HepG2 (cell line): Measurements from ENCODE around the gene THRB. TPM values are rescaled to one million over a fixed set of nuclear protein-coding genes. Genes with fewer than 3 reads are reported as not detected.
A peak's percentile ranks its signal among the peaks of the same experiment; 100 is the strongest.

ENCODE experiments used
- ATF1 ChIP-seq: IDR thresholded peaks from 2 replicates; pipeline ENCODE4 v1.6.1; 2016; ENCODE audit warnings: mild to moderate bottlenecking, control low read depth
- BRD4 ChIP-seq: sonication (generic); formaldehyde crosslinking; IDR thresholded peaks from 2 replicates; pipeline ENCODE4 v1.4.0; 2020; ENCODE audit warnings: missing genetic modification reagents
- CHD4 ChIP-seq: fragments of 200-600 bp; sonication (generic); IDR thresholded peaks from 2 replicates; pipeline ENCODE4 v1.7.0; 2017; ENCODE audit warnings: mild to moderate bottlenecking, low read length, borderline replicate concordance
- IRF2 ChIP-seq: IDR thresholded peaks from 2 replicates; pipeline ENCODE4 v1.6.1; 2018; ENCODE audit warnings: missing genetic modification reagents, missing compliant biosample characterization
- KMT2A ChIP-seq: sonication (generic); formaldehyde crosslinking; IDR thresholded peaks from 2 replicates; pipeline ENCODE4 v1.4.0; 2020; ENCODE audit warnings: missing genetic modification reagents
- NFKB2 ChIP-seq: sonication (generic); formaldehyde crosslinking; IDR thresholded peaks from 2 replicates; pipeline ENCODE4 v1.4.0; 2020; ENCODE audit warnings: missing genetic modification reagents, borderline replicate concordance
- NKX3-1 ChIP-seq: sonication (generic); formaldehyde crosslinking; IDR thresholded peaks from 2 replicates; pipeline ENCODE4 v1.5.0; 2020; ENCODE audit warnings: missing genetic modification reagents
- POLR2A ChIP-seq, 2 experiments: IDR thresholded peaks; 2 replicates each; pipeline ENCODE4 v1.6.1; 2011; ENCODE audit warnings: low read depth in 2 of 2, low read length in 2 of 2, mild to moderate bottlenecking in 1 of 2, moderate library complexity in 1 of 2; ENCODE audit not compliant: insufficient read depth in 1 of 2
- TARDBP ChIP-seq: sonication (generic); formaldehyde crosslinking; IDR thresholded peaks from 2 replicates; pipeline ENCODE4 v1.8.0; 2022; ENCODE audit warnings: mild to moderate bottlenecking, missing genetic modification reagents
- ZNF20 ChIP-seq: sonication (generic); formaldehyde crosslinking; IDR thresholded peaks from 2 replicates; pipeline ENCODE4 v1.4.0; 2020; ENCODE audit warnings: mild to moderate bottlenecking, moderate library complexity, missing genetic modification reagents
- ZNF232 ChIP-seq: sonication (generic); formaldehyde crosslinking; IDR thresholded peaks from 2 replicates; pipeline ENCODE4 v1.4.0; 2020; ENCODE audit warnings: missing genetic modification reagents, borderline replicate concordance
- ZNF614 ChIP-seq: IDR thresholded peaks from 2 replicates; pipeline ENCODE4 v1.6.1; 2018; ENCODE audit warnings: missing biosample characterization, missing genetic modification reagents, inconsistent platforms, borderline replicate concordance
- polyA plus RNA-seq, 8 experiments: library from polyadenylated mRNA; depleted of rRNA in 3 of 8; stranded (reverse) in 7 of 8; unstranded in 1 of 8; fragments of >200 nt; fragmentation: Illumina TruSeq in 4 of 8; extraction: Trizol in 4 of 8; gene quantifications; 2 replicates each; pipeline versions ENCODE4 v1.2.1 to v1.2.3, GENCODE V29; 2011 to 2016; ENCODE audit warnings: low read depth in 4 of 8, missing spikeins in 1 of 8, mixed read lengths in 1 of 8; ENCODE audit not compliant: insufficient read depth in 1 of 8
- total RNA-seq, 5 experiments: library from RNA; depleted of rRNA; stranded (reverse); fragments of >200 nt; fragmentation: Illumina TruSeq; extraction: Trizol; gene quantifications; 2 replicates each; pipeline ENCODE4 v1.2.3, GENCODE V29; 2016; ENCODE audit warnings: low read depth in 1 of 5
- TF ChIP-seq, protein P1 (sequence below): sonication (generic); formaldehyde crosslinking; conservative IDR thresholded peaks from 2 replicates; pipeline ENCODE4 v1.4.0; 2020; ENCODE audit warnings: mild to moderate bottlenecking, missing genetic modification reagents, moderate library complexity
- TF ChIP-seq, protein P2 (sequence below), 2 experiments: sonication (generic) in 1 of 2; formaldehyde crosslinking in 1 of 2; IDR thresholded peaks; 2 replicates each; pipeline versions ENCODE4 v1.4.0 to v1.6.1; 2018 to 2020; ENCODE audit warnings: missing genetic modification reagents in 2 of 2, borderline replicate concordance in 1 of 2, low read depth in 1 of 2, mild to moderate bottlenecking in 1 of 2, missing biosample characterization in 1 of 2
- TF ChIP-seq, protein P3 (sequence below): sonication (generic); formaldehyde crosslinking; IDR thresholded peaks from 2 replicates; pipeline ENCODE4 v1.4.0; 2020; ENCODE audit warnings: missing genetic modification reagents
- TF ChIP-seq, protein P4 (sequence below): sonication (generic); formaldehyde crosslinking; IDR thresholded peaks from 2 replicates; pipeline ENCODE4 v1.4.0; 2020; ENCODE audit warnings: missing genetic modification reagents, borderline replicate concordance

The THRB gene
- total and polyA plus RNA-seq, 2 of the 13 experiments (the other 11 are each of a cell fraction or from before 2014, with no cell fraction given), result 4.7 to 22.7 TPM

DNA sequence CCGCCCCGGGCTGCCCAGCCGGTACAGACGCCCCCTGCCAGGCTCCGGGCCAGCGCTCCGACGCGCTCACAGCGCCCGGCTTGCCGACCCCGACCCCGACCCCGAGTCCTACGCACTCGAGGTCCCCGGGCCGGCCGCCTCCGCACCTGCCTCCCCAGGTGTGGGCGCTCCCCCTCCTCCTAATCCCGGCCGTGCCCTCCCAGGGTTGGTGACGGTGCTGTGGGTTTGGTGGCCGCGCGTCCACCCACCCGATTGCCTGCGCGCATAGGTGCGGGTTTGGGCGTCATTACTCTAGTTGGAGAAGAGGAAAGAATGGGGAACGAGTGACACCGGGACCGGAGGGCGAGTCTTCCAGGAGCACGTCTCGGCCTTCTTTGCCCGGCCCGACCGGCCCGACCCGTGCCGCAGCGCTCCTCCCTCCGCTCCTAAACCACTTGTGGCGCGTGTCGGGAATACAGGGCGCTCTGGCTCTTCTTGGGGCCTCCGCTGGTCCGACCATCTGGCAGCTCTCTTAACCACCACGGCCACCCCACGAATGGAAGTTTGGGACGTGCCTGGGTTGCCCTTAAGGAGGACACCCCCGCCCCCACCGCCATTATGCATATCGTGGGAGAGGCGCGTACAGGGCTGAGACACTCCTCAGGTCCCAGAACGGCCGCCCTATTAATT lies 810 bp upstream of the THRB start (continued):
- TF ChIP-seq, protein P1, sequence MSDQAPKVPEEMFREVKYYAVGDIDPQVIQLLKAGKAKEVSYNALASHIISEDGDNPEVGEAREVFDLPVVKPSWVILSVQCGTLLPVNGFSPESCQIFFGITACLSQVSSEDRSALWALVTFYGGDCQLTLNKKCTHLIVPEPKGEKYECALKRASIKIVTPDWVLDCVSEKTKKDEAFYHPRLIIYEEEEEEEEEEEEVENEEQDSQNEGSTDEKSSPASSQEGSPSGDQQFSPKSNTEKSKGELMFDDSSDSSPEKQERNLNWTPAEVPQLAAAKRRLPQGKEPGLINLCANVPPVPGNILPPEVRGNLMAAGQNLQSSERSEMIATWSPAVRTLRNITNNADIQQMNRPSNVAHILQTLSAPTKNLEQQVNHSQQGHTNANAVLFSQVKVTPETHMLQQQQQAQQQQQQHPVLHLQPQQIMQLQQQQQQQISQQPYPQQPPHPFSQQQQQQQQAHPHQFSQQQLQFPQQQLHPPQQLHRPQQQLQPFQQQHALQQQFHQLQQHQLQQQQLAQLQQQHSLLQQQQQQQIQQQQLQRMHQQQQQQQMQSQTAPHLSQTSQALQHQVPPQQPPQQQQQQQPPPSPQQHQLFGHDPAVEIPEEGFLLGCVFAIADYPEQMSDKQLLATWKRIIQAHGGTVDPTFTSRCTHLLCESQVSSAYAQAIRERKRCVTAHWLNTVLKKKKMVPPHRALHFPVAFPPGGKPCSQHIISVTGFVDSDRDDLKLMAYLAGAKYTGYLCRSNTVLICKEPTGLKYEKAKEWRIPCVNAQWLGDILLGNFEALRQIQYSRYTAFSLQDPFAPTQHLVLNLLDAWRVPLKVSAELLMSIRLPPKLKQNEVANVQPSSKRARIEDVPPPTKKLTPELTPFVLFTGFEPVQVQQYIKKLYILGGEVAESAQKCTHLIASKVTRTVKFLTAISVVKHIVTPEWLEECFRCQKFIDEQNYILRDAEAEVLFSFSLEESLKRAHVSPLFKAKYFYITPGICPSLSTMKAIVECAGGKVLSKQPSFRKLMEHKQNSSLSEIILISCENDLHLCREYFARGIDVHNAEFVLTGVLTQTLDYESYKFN (CRISPR knock-in tag), result no peak
- peak; percentile 72; the same call in 1 of the 2 replicates for TF ChIP-seq KMT2A (CRISPR knock-in tag)
- TF ChIP-seq BRD4 (CRISPR knock-in tag), result peak; percentile 65; the same call in 1 of the 2 replicates
- no peak for TF ChIP-seq ZNF20 (CRISPR knock-in tag)
- TF ChIP-seq, protein P2, sequence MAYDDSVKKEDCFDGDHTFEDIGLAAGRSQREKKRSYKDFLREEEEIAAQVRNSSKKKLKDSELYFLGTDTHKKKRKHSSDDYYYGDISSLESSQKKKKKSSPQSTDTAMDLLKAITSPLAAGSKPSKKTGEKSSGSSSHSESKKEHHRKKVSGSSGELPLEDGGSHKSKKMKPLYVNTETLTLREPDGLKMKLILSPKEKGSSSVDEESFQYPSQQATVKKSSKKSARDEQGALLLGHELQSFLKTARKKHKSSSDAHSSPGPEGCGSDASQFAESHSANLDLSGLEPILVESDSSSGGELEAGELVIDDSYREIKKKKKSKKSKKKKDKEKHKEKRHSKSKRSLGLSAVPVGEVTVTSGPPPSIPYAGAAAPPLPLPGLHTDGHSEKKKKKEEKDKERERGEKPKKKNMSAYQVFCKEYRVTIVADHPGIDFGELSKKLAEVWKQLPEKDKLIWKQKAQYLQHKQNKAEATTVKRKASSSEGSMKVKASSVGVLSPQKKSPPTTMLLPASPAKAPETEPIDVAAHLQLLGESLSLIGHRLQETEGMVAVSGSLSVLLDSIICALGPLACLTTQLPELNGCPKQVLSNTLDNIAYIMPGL (CRISPR knock-in tag; IDR thresholded peaks at IDR 0.05; ENCODE audit: borderline replicate concordance in 1 of 2, low read depth in 1 of 2), result peak; percentile 66 to 73; a peak in 3 of 4 replicates
- TF ChIP-seq NKX3-1, result 0 out of 2 replicates have a peak, but pooled peaks have one; percentile 27
- TF ChIP-seq ZNF232 (CRISPR knock-in tag), result no peak
- TF ChIP-seq NFKB2, result no peak
- TF ChIP-seq ZNF614 (CRISPR knock-in tag), result peak; percentile 40; the same call in 1 of the 2 replicates
- 0 out of 2 replicates have a peak, but pooled peaks have one; percentile 20 for TF ChIP-seq TARDBP (CRISPR knock-in tag)
- TF ChIP-seq, protein P3, sequence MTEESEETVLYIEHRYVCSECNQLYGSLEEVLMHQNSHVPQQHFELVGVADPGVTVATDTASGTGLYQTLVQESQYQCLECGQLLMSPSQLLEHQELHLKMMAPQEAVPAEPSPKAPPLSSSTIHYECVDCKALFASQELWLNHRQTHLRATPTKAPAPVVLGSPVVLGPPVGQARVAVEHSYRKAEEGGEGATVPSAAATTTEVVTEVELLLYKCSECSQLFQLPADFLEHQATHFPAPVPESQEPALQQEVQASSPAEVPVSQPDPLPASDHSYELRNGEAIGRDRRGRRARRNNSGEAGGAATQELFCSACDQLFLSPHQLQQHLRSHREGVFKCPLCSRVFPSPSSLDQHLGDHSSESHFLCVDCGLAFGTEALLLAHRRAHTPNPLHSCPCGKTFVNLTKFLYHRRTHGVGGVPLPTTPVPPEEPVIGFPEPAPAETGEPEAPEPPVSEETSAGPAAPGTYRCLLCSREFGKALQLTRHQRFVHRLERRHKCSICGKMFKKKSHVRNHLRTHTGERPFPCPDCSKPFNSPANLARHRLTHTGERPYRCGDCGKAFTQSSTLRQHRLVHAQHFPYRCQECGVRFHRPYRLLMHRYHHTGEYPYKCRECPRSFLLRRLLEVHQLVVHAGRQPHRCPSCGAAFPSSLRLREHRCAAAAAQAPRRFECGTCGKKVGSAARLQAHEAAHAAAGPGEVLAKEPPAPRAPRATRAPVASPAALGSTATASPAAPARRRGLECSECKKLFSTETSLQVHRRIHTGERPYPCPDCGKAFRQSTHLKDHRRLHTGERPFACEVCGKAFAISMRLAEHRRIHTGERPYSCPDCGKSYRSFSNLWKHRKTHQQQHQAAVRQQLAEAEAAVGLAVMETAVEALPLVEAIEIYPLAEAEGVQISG (CRISPR knock-in tag), result no peak
- peak; percentile 66 to 73; a peak in 2 of 4 replicates for TF ChIP-seq POLR2A (IDR thresholded peaks at IDR 0.05; ENCODE audit: insufficient read depth in 1 of 2, low read depth in 2 of 2, low read length in 2 of 2)
- TF ChIP-seq ATF1 (CRISPR knock-in tag), result no peak
- TF ChIP-seq IRF2 (CRISPR knock-in tag), result peak; percentile 36; the same call in 1 of the 2 replicates
- no peak for TF ChIP-seq CHD4
- TF ChIP-seq, protein P4, sequence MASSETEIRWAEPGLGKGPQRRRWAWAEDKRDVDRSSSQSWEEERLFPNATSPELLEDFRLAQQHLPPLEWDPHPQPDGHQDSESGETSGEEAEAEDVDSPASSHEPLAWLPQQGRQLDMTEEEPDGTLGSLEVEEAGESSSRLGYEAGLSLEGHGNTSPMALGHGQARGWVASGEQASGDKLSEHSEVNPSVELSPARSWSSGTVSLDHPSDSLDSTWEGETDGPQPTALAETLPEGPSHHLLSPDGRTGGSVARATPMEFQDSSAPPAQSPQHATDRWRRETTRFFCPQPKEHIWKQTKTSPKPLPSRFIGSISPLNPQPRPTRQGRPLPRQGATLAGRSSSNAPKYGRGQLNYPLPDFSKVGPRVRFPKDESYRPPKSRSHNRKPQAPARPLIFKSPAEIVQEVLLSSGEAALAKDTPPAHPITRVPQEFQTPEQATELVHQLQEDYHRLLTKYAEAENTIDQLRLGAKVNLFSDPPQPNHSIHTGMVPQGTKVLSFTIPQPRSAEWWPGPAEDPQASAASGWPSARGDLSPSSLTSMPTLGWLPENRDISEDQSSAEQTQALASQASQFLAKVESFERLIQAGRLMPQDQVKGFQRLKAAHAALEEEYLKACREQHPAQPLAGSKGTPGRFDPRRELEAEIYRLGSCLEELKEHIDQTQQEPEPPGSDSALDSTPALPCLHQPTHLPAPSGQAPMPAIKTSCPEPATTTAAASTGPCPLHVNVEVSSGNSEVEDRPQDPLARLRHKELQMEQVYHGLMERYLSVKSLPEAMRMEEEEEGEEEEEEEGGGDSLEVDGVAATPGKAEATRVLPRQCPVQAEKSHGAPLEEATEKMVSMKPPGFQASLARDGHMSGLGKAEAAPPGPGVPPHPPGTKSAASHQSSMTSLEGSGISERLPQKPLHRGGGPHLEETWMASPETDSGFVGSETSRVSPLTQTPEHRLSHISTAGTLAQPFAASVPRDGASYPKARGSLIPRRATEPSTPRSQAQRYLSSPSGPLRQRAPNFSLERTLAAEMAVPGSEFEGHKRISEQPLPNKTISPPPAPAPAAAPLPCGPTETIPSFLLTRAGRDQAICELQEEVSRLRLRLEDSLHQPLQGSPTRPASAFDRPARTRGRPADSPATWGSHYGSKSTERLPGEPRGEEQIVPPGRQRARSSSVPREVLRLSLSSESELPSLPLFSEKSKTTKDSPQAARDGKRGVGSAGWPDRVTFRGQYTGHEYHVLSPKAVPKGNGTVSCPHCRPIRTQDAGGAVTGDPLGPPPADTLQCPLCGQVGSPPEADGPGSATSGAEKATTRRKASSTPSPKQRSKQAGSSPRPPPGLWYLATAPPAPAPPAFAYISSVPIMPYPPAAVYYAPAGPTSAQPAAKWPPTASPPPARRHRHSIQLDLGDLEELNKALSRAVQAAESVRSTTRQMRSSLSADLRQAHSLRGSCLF (CRISPR knock-in tag), result no peak
